HAP-1 (cell line): ENCODE data around the gene PRKCE.

Experiments
- DNase-seq, 2 experiments: peaks; one replicate each; pipeline ENCODE4 v3.0.0-alpha.2; 2016 to 2020; ENCODE audit warnings: low spot score in 2 of 2
- H3K27me3 ChIP-seq: fragments of 250-450 bp; sonication (Bioruptor Pico); 2 replicates; pipeline ENCODE4 v1.5.1; 2020; ENCODE audit warnings: low read depth, mild to moderate bottlenecking, moderate library complexity
- H3K36me3 ChIP-seq: fragments of 250-450 bp; sonication (Bioruptor Pico); replicated peaks from 2 replicates; pipeline ENCODE4 v1.5.1; 2020; ENCODE audit warnings: mild to moderate bottlenecking
- H3K4me1 ChIP-seq: fragments of 250-450 bp; sonication (Bioruptor Pico); 2 replicates; pipeline ENCODE4 v1.5.1; 2020; ENCODE audit warnings: mild to moderate bottlenecking
- H3K4me3 ChIP-seq: fragments of 250-450 bp; sonication (Bioruptor Pico); 2 replicates; pipeline ENCODE4 v1.5.1; 2020; ENCODE audit warnings: mild to moderate bottlenecking, moderate library complexity
- H3K9me3 ChIP-seq: fragments of 250-450 bp; sonication (Bioruptor Pico); 2 replicates; pipeline ENCODE4 v1.5.1; 2020; ENCODE audit warnings: mild to moderate bottlenecking, moderate library complexity
- in situ Hi-C: fragments of 300-500 bp; cut with MboI; formaldehyde crosslinking; loops from 3 replicates; pipeline ENCODE4 v1.14.3; 2020; ENCODE audit warnings: low sequenced_read_pairs, inconsistent platforms, mixed read lengths

Gene PRKCE

GRCh38 chr2:45622336-45623075, 29.0 kb upstream of the PRKCE start:
- in situ Hi-C loops: no loop called here
- no peaks in the 10 kb centered on the region for H3K36me3 ChIP-seq
- H3K4me3 ChIP-seq: no peak overlapping the region
- no peaks in the 10 kb centered on the region for H3K27me3 ChIP-seq
- DNase-seq: no peak
- no peaks in the 10 kb centered on the region for H3K9me3 ChIP-seq
- no peaks in the 10 kb centered on the region for H3K4me1 ChIP-seq

GRCh38 chr2:45623098-45623497, 28.4 kb upstream of the PRKCE start:
- Histone ChIP-seq H3K27me3 (no peaks in the 10 kb centered on the region), H3K9me3 (no peaks in the 10 kb centered on the region), H3K4me3 (no peak overlapping the region), H3K36me3 (no peaks in the 10 kb centered on the region), H3K4me1 (no peaks in the 10 kb centered on the region)
- DNase-seq: no peak
- in situ Hi-C loops: no loop called here

GRCh38 chr2:45625824-45626223, 25.7 kb upstream of the PRKCE start:
- Histone ChIP-seq H3K9me3 (no peaks in the 10 kb centered on the region), H3K4me3 (no peak overlapping the region), H3K36me3 (no peaks in the 10 kb centered on the region), H3K27me3 (no peaks in the 10 kb centered on the region), H3K4me1 (no peaks in the 10 kb centered on the region)
- in situ Hi-C loops: no loop called here
- no peak for DNase-seq

GRCh38 chr2:45626387-45627221, 24.9 kb upstream of the PRKCE start:
- H3K36me3 ChIP-seq: no peaks in the 10 kb centered on the region
- in situ Hi-C loops: no loop called here
- DNase-seq: no peak
- H3K27me3 ChIP-seq: no peaks in the 10 kb centered on the region
- no peaks in the 10 kb centered on the region for H3K4me1 ChIP-seq
- no peak overlapping the region for H3K4me3 ChIP-seq
- no peaks in the 10 kb centered on the region for H3K9me3 ChIP-seq

- in situ Hi-C loops: no loop called here
- no peaks in the 10 kb centered on the region for H3K4me1 ChIP-seq
- H3K36me3 ChIP-seq: no peaks in the 10 kb centered on the region
- no peak overlapping the region for H3K4me3 ChIP-seq
- no peak for DNase-seq
- H3K9me3 ChIP-seq: no peaks in the 10 kb centered on the region
- H3K27me3 ChIP-seq: no peaks in the 10 kb centered on the region
Observed at GRCh38 chr2:45627911-45628310, 23.6 kb upstream of the PRKCE start.

- H3K4me3 ChIP-seq: no peak overlapping the region
- no peaks in the 10 kb centered on the region for H3K9me3 ChIP-seq
- DNase-seq: no peak
- H3K4me1 ChIP-seq: no peaks in the 10 kb centered on the region
- H3K27me3 ChIP-seq: no peaks in the 10 kb centered on the region
- in situ Hi-C loops: no loop called here
- H3K36me3 ChIP-seq: no peaks in the 10 kb centered on the region
Observed at GRCh38 chr2:45629971-45630370, 21.5 kb upstream of the PRKCE start.

- Histone ChIP-seq H3K27me3 (no peaks in the 10 kb centered on the region), H3K36me3 (no peaks in the 10 kb centered on the region), H3K4me1 (no peaks in the 10 kb centered on the region), H3K4me3 (no peak overlapping the region), H3K9me3 (no peaks in the 10 kb centered on the region)
- in situ Hi-C loops: no loop called here
- DNase-seq: no peak
Observed at GRCh38 chr2:45631319-45631718, 20.2 kb upstream of the PRKCE start.

- no peaks in the 10 kb centered on the region for H3K27me3 ChIP-seq
- H3K36me3 ChIP-seq: no peaks in the 10 kb centered on the region
- no peaks in the 10 kb centered on the region for H3K9me3 ChIP-seq
- H3K4me1 ChIP-seq: no peaks in the 10 kb centered on the region
- no peak overlapping the region for H3K4me3 ChIP-seq
- no peak for DNase-seq
- in situ Hi-C loops: no loop called here
Observed at GRCh38 chr2:45631955-45632354, 19.5 kb upstream of the PRKCE start.

- Histone ChIP-seq H3K4me1 (no peaks in the 10 kb centered on the region), H3K27me3 (no peaks in the 10 kb centered on the region), H3K9me3 (no peaks in the 10 kb centered on the region), H3K36me3 (no peaks in the 10 kb centered on the region), H3K4me3 (no peak overlapping the region)
- in situ Hi-C loops: no loop called here
- no peak for DNase-seq
Observed at GRCh38 chr2:45634223-45634622, 17.3 kb upstream of the PRKCE start.

GRCh38 chr2:45636008-45636407, 15.5 kb upstream of the PRKCE start:
- H3K4me1 ChIP-seq: no peaks in the 10 kb centered on the region
- in situ Hi-C loops: no loop called here
- H3K27me3 ChIP-seq: no peaks in the 10 kb centered on the region
- no peak overlapping the region for H3K4me3 ChIP-seq
- no peak for DNase-seq
- H3K36me3 ChIP-seq: no peaks in the 10 kb centered on the region
- H3K9me3 ChIP-seq: no peaks in the 10 kb centered on the region

GRCh38 chr2:45637440-45637839, 14.0 kb upstream of the PRKCE start:
- Histone ChIP-seq H3K36me3 (no peaks in the 10 kb centered on the region), H3K27me3 (no peaks in the 10 kb centered on the region), H3K9me3 (no peaks in the 10 kb centered on the region), H3K4me1 (no peaks in the 10 kb centered on the region), H3K4me3 (no peak overlapping the region)
- DNase-seq: no peak
- in situ Hi-C loops: no loop called here

GRCh38 chr2:45640576-45640975, 10.9 kb upstream of the PRKCE start:
- Histone ChIP-seq H3K36me3 (no peaks in the 10 kb centered on the region), H3K4me1 (peaks cover 4% of the 10 kb centered on the region), H3K4me3 (no peak overlapping the region), H3K27me3 (no peaks in the 10 kb centered on the region), H3K9me3 (no peaks in the 10 kb centered on the region)
- in situ Hi-C loops: no loop called here
- DNase-seq: no peak

- Histone ChIP-seq H3K27me3 (no peaks in the 10 kb centered on the region), H3K4me1 (peaks cover 4% of the 10 kb centered on the region), H3K36me3 (no peaks in the 10 kb centered on the region), H3K9me3 (no peaks in the 10 kb centered on the region), H3K4me3 (peak overlapping the region; percentile 29)
- in situ Hi-C loops: no loop called here
- DNase-seq: no peak
Observed at GRCh38 chr2:45643095-45643494, 8.4 kb upstream of the PRKCE start.
